Superior temporal gyrus (tissue), 1 donor: ENCODE results near the gene ECE2.
"Not testable (repeated sequence)": the region's sequence is repeated elsewhere in the genome, so short reads cannot be mapped to it uniquely, and the experiment has no call there.

Experiments
- DNase-seq: peaks from one replicate; pipeline ENCODE4 v3.0.0-alpha.2; 2016; ENCODE audit errors: extremely low spot score

Gene ECE2

GRCh38 chr3:184267249-184267648 is 8.6 kb upstream of the ECE2 start:
- DNase-seq: not testable (repeated sequence)

- no peak for DNase-seq
These were observed 3.6 kb upstream of the ECE2 start for GRCh38 chr3:184272269-184272668.

DNA sequence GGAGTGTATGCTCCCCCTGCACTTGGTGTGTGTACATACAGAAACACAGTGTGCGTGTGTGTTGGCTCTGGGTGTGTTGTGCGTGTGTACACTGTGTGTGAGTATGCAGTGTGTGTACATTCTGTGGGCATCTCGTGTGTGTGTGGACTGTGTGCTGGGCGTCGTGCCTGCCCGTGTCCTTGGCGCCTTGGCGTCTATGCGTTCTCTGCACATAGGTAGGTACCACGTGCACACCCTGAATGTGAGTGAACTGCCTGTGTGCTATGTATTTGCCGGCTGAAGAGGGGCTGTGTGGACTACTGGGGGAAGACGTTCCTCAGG is 481 bp upstream of the ECE2 start:
- DNase-seq: no peak

GRCh38 chr3:184277366-184277765 is 1.5 kb downstream of the ECE2 start:
- DNase-seq: no peak

GRCh38 chr3:184282941-184283340 is 7.1 kb downstream of the ECE2 start:
- DNase-seq: no peak

- DNase-seq: no peak
These were observed 7.9 kb downstream of the ECE2 start for GRCh38 chr3:184283681-184284080.

DNA sequence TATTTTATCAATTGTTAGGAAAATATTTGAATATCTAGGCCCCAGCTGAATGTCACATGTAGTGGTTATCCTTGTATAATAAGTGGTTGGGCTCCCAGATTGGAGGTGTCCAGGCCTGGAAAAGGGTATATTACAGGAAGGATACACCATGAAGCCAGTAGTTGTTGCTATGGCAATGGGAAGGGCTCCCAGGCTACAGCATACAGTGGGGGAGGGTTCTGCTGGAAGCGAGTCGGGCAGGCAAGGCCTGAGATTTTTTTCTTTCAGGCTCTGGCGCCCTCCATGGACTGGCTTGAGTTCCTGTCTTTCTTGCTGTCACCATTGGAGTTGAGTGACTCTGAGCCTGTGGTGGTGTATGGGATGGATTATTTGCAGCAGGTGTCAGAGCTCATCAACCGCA is 8.9 kb downstream of the ECE2 start:
- peak; percentile 81 for DNase-seq

- peak; percentile 34 for DNase-seq
These were observed 13.7 kb downstream of the ECE2 start for GRCh38 chr3:184289426-184289938.

DNA sequence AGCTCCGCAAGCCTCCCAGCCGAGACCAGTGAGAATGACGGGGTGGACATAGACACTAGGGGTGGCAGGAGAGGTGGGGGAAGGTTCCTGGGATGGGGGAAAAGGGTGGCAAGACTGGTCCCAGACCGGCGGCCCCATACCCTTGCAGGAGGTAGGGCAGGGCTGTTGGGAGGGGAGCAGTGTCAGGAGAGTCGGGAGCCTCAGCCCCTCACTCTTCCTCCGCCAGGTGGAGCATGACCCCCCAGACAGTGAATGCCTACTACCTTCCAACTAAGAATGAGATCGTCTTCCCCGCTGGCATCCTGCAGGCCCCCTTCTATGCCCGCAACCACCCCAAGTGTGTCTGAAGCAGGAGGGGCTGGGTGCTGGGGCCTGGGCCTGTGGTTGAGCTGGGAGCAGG is 14.5 kb downstream of the ECE2 start:
- DNase-seq: no peak

GRCh38 chr3:184291044-184291737 is 15.4 kb downstream of the ECE2 start:
- no peak for DNase-seq

DNA sequence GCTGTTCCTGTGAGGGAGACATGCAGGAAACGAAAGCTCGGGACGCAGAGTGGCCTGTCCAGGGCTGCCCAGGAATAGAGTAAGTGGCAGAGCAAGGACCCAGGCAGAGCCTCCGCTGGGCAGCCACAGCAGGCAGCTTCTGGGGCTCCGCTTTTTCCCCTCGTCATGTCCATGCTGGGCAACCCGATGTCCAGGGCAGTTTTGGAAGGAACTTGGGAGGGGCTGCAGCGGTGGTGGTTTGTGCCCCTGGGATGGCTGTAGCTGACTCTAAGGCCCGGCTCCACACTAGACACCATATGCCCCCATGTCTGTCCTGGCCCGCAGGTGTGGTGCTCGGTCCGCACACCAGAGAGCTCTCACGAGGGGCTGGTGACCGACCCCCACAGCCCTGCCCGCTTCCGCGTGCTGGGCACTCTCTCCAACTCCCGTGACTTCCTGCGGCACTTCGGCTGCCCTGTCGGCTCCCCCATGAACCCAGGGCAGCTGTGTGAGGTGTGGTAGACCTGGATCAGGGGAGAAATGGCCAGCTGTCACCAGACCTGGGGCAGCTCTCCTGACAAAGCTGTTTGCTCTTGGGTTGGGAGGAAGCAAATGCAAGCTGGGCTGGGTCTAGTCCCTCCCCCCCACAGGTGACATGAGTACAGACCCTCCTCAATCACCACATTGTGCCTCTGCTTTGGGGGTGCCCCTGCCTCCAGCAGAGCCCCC is 16.1 kb downstream of the ECE2 start:
- DNase-seq: no peak

GRCh38 chr3:184295771-184296170 is 19.9 kb downstream of the ECE2 start:
- no peak for DNase-seq

- no peak for DNase-seq
These were observed 20.8 kb downstream of the ECE2 start for GRCh38 chr3:184296616-184297015.

- DNase-seq: peak; percentile 93
These were observed 23.1 kb downstream of the ECE2 start, which contains the start of gene PSMD2 for GRCh38 chr3:184298759-184299487. Gene PSMD2, plus strand, starts transcription at chr3:184299241. Its CDS starts 26 bp downstream, at chr3:184299267.

DNA sequence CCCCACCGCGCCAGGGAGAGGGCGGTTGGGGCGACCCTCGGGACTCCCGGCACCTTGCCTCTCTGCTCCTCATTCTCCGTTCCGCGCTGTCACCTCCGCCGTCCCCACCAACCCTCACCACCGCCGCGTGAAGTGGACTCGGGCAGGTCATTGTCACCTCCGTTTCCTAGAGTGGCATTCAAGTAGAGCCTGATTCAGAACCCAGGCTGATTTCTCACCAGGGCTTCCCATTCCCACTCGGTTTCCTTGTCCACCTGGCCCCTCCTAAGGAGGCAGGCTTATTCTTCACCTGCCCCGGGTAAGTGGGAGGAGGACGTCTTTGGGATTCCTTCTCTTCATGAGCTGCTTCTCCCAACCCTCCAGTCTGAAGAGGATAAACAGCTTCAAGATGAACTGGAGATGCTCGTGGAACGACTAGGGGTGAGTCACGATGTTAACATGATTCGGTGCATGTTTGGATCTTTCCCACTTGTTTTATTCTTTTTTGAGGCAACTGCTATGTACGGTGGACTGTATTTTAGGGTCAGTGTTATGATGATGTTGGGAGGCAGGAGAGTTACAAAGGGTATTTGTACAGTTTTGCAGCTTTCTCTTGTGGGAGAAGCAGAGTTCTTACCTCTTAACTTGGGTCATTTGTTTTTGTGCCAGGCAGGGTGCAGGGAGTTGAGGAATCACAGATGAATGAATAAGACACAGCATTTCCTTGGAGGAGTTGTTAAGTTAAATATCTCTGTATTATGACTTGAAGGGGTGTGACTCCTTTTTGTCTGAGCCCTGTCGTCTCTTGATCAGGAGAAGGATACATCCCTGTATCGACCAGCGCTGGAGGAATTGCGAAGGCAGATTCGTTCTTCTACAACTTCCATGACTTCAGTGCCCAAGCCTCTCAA is 23.9 kb downstream of the ECE2 start:
- DNase-seq: no peak

DNA sequence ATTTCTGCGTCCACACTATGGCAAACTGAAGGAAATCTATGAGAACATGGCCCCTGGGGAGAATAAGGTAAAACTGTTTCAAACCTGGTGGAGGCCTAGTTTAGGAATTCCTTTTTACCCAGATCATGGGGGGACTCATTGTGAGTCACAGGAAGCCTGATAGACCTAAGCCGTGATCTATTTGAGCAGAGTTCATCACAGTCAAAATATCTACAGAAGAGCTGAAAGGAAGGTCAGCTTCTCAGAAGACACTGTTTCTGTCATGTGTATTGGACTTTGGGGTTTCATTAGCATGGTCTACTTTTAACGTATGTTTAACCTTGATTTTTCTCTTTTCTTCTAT is 24.5 kb downstream of the ECE2 start:
- no peak for DNase-seq

DNA sequence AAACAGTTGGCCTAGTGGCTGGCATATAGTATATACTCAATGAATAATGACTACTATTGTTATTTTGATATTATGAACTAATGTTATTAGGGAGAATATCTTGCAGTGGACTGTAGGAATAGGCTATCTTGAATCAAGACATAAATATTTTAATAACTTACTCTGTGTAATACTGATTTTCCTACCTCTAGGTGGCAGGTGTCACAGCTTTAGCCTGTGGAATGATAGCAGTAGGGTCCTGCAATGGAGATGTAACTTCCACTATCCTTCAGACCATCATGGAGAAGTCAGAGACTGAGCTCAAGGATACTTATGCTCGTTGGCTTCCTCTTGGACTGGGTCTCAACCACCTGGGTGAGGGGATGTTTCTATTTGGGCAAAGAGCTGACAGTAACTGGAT is 29.8 kb downstream of the ECE2 start:
- DNase-seq: no peak

GRCh38 chr3:184306341-184306972 is 30.6 kb downstream of the ECE2 start:
- no peak for DNase-seq

DNA sequence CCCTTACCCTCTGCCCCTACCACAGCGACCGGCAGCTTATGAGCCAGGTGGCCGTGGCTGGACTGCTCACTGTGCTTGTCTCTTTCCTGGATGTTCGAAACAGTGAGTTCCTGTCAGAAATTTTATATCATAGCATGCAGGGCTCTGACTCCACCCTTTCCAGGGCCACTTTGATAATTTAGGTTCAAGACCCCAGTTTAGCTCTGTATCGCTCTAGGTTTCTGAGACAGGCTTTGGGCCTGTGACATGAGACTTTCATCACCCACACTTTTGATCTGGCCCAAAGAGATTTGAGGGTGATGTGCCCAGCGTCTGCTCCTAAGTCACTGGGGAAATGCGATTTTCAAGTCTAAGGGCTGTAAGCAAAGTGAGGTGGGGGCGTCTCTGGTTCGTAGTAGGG is 32.1 kb downstream of the ECE2 start:
- DNase-seq: no peak

GRCh38 chr3:184308744-184309143 is 32.9 kb downstream of the ECE2 start:
- DNase-seq: no peak

DNA sequence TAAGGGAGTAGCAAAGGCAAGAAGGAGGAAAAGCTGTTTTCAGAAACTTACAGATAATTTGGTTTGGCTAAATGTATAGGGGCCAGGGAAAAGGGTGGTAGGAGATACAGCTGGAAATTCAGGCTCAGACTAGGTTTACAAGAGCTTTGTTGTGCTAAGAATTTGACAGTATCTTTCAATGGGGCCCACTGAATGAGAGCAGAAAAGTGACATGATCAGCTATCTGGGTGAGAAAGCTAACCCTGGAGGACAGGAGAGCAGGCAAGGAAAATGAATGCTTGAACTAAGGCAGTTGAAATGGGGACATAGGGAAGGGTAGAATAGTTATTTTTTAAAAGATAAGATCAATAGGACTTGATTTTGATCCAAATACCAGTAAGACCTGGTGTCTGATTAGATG is 35.8 kb downstream of the ECE2 start:
- DNase-seq: no peak
